ENCODE measurements around the gene FKRP.

FKRP gene

GRCh38 chr19:46721269-46722003 is 24.4 kb upstream of the FKRP start:
- no peak for TF ChIP-seq FOXP2 (optimal IDR thresholded peaks at IDR 0.05; ENCODE audit: borderline replicate concordance, extremely low read depth, extremely low read length, insufficient read depth)
- no peak for TF ChIP-seq POLR2AphosphoS5 (IDR thresholded peaks at IDR 0.05; ENCODE audit: low read depth, low read length)
- TF ChIP-seq, protein P1, sequence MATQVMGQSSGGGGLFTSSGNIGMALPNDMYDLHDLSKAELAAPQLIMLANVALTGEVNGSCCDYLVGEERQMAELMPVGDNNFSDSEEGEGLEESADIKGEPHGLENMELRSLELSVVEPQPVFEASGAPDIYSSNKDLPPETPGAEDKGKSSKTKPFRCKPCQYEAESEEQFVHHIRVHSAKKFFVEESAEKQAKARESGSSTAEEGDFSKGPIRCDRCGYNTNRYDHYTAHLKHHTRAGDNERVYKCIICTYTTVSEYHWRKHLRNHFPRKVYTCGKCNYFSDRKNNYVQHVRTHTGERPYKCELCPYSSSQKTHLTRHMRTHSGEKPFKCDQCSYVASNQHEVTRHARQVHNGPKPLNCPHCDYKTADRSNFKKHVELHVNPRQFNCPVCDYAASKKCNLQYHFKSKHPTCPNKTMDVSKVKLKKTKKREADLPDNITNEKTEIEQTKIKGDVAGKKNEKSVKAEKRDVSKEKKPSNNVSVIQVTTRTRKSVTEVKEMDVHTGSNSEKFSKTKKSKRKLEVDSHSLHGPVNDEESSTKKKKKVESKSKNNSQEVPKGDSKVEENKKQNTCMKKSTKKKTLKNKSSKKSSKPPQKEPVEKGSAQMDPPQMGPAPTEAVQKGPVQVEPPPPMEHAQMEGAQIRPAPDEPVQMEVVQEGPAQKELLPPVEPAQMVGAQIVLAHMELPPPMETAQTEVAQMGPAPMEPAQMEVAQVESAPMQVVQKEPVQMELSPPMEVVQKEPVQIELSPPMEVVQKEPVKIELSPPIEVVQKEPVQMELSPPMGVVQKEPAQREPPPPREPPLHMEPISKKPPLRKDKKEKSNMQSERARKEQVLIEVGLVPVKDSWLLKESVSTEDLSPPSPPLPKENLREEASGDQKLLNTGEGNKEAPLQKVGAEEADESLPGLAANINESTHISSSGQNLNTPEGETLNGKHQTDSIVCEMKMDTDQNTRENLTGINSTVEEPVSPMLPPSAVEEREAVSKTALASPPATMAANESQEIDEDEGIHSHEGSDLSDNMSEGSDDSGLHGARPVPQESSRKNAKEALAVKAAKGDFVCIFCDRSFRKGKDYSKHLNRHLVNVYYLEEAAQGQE (IDR thresholded peaks at IDR 0.05; ENCODE audit: insufficient read depth in 1 of 2, low read depth in 2 of 2, low read length in 2 of 2): no peak
- TF ChIP-seq TAF1 (IDR thresholded peaks at IDR 0.05; ENCODE audit: borderline replicate concordance, insufficient read depth, low read length): no peak
- no peak for TF ChIP-seq SIN3A (IDR thresholded peaks at IDR 0.05; ENCODE audit: borderline replicate concordance, insufficient read depth, low read length)

DNA sequence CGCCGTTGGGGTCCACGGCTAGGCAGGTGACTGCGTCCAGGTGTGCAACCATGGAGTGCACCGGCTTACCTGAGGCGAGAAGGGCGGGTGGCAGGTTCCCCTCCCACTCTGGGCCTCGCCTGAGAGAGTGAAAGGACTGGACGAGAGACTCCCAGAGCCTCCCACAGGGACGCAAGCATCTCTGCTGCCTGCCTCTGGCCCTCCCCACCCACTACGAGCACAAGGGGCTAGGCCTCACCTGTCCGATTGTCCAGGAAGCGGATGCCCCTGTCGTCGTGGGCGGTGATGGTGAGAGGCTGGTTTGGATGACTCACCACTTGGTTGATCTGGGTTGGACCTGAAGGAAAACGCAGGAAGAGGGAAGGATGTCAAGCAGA is 23.9 kb upstream of the FKRP start:
- TF ChIP-seq FOXP2 (optimal IDR thresholded peaks at IDR 0.05; ENCODE audit: borderline replicate concordance, extremely low read depth, extremely low read length, insufficient read depth) (no peak), TAF1 (IDR thresholded peaks at IDR 0.05; ENCODE audit: borderline replicate concordance, insufficient read depth, low read length) (no peak), SIN3A (IDR thresholded peaks at IDR 0.05; ENCODE audit: borderline replicate concordance, insufficient read depth, low read length) (no peak), POLR2AphosphoS5 (IDR thresholded peaks at IDR 0.05; ENCODE audit: low read depth, low read length) (no peak)
- TF ChIP-seq, protein P1 (IDR thresholded peaks at IDR 0.05; ENCODE audit: insufficient read depth in 1 of 2, low read depth in 2 of 2, low read length in 2 of 2): no peak

DNA sequence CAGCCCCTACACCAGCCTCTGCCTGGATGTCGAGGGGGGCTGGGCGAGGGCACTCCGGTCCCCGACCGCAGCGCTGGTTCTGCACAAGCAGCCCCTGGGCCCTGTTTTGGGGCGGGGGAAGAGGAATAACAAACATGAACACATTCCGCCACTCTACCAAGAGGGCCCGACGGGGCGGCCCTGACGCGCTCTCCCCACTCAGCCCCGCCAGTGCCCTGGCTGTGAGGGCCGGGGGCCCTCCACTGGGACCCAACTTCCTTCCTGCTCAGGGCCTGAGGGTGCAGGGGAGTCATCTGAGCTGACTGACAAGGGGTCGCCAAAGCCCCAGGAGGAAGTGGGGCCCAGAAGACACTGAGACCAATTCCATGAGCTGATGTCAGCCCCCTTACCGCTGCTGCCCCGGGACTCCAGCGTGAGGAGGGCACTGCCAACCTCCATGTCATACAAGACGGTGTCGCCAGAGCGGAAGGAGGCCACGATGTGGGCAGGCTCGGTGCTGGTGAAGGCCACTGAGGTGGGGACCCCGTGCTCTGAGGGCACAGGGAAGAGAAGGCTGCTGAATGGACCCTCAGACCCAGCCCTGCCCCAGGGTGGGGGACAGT is 23.3 kb upstream of the FKRP start:
- TF ChIP-seq FOXP2 (optimal IDR thresholded peaks at IDR 0.05; ENCODE audit: borderline replicate concordance, extremely low read depth, extremely low read length, insufficient read depth) (no peak), TAF1 (IDR thresholded peaks at IDR 0.05; ENCODE audit: borderline replicate concordance, insufficient read depth, low read length) (no peak), POLR2AphosphoS5 (IDR thresholded peaks at IDR 0.05; ENCODE audit: low read depth, low read length) (no peak), SIN3A (IDR thresholded peaks at IDR 0.05; ENCODE audit: borderline replicate concordance, insufficient read depth, low read length) (no peak)
- TF ChIP-seq, protein P1 (IDR thresholded peaks at IDR 0.05; ENCODE audit: insufficient read depth in 1 of 2, low read depth in 2 of 2, low read length in 2 of 2): no peak

- TF ChIP-seq, protein P1 (IDR thresholded peaks at IDR 0.05; ENCODE audit: insufficient read depth in 1 of 2, low read depth in 2 of 2, low read length in 2 of 2): no peak
- no peak for TF ChIP-seq SIN3A (IDR thresholded peaks at IDR 0.05; ENCODE audit: borderline replicate concordance, insufficient read depth, low read length)
- no peak for TF ChIP-seq TAF1 (IDR thresholded peaks at IDR 0.05; ENCODE audit: borderline replicate concordance, insufficient read depth, low read length)
- TF ChIP-seq FOXP2 (optimal IDR thresholded peaks at IDR 0.05; ENCODE audit: borderline replicate concordance, extremely low read depth, extremely low read length, insufficient read depth): no peak
- no peak for TF ChIP-seq POLR2AphosphoS5 (IDR thresholded peaks at IDR 0.05; ENCODE audit: low read depth, low read length)
Measured at GRCh38 chr19:46723023-46723461, 22.8 kb upstream of the FKRP start.

All from PFSK-1 (cell line).